ENCODE results near the gene KIF22. TPM values are rescaled to one million over a fixed set of nuclear protein-coding genes. Genes with fewer than 3 reads are reported as not detected.

The KIF22 gene
- total RNA-seq: 10 to 100 TPM in 5 of 6 experiments, 1 to 10 TPM in 1; 9.8 to 27.1 (median 24.7) TPM
- long read RNA-seq, partial matches to known transcripts: 44 of 44 reads
- long read RNA-seq, other reads (novel, unspliced or antisense): 0 of 44 reads

DNA sequence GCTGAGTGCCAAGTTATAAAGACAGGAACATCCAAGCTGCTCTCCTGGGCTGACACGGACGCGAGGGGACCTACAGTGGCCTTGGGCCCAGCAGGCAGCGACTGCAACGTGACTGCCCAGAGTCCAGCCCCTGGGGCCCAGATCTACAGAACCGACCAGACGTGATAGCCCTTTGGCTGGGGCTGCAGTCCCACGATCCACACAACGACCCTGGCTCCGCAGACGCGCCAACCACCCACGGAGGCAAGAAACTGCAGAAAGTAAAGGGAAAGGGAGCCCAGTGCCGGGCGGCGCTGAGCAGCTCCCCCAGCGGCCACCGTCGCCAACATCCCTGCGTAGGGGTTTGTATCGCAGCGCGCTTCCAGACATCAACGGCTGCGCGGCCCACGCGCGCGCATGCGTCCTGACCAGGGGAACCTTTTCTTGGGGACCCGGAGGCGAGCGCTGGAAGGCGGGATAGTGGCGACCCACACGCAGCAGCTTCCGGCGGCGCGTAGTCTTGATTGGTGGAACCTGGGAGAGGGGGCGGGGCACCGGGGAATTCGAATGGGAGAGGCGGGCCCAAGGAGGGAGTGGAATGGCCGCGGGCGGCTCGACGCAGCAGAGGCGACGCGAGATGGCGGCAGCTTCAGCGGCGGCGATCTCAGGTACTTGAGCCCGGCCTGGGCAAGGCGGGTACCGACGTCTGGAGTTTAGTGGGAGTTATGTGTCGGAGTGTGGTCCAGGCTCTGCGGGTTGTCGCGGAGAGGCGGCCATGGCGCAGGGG is at the start of gene KIF22:
Gene KIF22 (plus strand): TSS at position 569 of the 766 bp plus-strand sequence. CDS start 9 bp downstream, at position 578.
- Histone ChIP-seq H3K4me3 (peak within 1 kb of the TSS; percentile 83 to 93 (median 90)), H3K27ac (peak within 1 kb of the TSS; percentile 75 to 89 (median 85)), H3K36me3 (no peaks in the 10 kb centered on the region), H3K9me3 (no peaks in the 10 kb centered on the region), H3K4me1 (peaks cover 0 to 15% (median 4%) of the 10 kb centered on the region in 4 donors), H3K27me3 (no peaks in the 10 kb centered on the region)
- DNase-seq (peak; percentile 99 to 100 (median 99)), ATAC-seq (peak; percentile 97 to 98 (median 98))
- TF ChIP-seq, protein P1, sequence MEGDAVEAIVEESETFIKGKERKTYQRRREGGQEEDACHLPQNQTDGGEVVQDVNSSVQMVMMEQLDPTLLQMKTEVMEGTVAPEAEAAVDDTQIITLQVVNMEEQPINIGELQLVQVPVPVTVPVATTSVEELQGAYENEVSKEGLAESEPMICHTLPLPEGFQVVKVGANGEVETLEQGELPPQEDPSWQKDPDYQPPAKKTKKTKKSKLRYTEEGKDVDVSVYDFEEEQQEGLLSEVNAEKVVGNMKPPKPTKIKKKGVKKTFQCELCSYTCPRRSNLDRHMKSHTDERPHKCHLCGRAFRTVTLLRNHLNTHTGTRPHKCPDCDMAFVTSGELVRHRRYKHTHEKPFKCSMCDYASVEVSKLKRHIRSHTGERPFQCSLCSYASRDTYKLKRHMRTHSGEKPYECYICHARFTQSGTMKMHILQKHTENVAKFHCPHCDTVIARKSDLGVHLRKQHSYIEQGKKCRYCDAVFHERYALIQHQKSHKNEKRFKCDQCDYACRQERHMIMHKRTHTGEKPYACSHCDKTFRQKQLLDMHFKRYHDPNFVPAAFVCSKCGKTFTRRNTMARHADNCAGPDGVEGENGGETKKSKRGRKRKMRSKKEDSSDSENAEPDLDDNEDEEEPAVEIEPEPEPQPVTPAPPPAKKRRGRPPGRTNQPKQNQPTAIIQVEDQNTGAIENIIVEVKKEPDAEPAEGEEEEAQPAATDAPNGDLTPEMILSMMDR (IDR thresholded peaks at IDR 0.05): peak; percentile 75 to 77 (median 76)
- peak; percentile 82 for TF ChIP-seq POLR2A (IDR thresholded peaks at IDR 0.05)
- 0% methylated on average over 33 of the region's 67 CpGs for WGBS (ENCODE audit: insufficient coverage, low coverage, low lambda C conversion rate, missing lambda C conversion rate)
- intact Hi-C loops (cut with DNase I): no loop called here

DNA sequence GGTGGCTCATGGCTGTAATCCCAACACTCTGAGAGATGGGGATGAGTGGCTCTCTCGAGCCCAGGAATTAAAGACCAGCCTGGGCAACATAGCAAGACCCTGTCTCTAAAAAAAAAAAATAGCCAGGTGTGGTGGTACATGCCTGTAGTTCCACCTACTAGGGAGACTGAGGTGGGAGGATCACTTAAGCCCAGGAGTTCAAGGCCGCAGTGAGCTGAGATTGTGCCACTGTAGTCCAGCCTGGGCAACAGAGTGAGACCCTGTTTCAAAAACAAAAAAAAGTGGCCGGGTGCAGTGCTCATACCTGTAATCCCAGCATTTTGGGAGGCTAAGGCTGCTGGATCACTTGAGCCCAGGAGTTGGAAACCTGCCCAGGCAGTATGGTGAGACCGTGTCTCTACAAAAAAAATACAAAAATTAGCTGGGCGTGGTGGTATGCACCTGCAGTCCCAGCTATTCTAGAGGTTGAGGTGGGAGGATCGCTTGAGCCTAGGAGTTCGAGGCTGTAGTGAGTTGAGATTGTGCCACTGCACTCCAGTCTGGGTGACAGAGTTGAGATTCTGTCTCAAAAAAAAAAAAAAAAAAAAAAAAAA is 47.8 kb upstream of the KIF22 start:
- Histone ChIP-seq H3K4me1 (no peaks in the 10 kb centered on the region), H3K9me3 (no peaks in the 10 kb centered on the region), H3K36me3 (no peaks in the 10 kb centered on the region), H3K4me3 (no peak overlapping the region), H3K27ac (no peak overlapping the region), H3K27me3 (no peaks in the 10 kb centered on the region)
- WGBS (ENCODE audit: insufficient coverage, low coverage, low lambda C conversion rate, missing lambda C conversion rate): 77% methylated on average over 6 of the region's 7 CpGs
- DNase-seq: no peak
- intact Hi-C loops (cut with DNase I): no loop called here
- no peak for TF ChIP-seq POLR2A (IDR thresholded peaks at IDR 0.05)
- TF ChIP-seq, protein P1 (IDR thresholded peaks at IDR 0.05): no peak
- no peak for ATAC-seq

DNA sequence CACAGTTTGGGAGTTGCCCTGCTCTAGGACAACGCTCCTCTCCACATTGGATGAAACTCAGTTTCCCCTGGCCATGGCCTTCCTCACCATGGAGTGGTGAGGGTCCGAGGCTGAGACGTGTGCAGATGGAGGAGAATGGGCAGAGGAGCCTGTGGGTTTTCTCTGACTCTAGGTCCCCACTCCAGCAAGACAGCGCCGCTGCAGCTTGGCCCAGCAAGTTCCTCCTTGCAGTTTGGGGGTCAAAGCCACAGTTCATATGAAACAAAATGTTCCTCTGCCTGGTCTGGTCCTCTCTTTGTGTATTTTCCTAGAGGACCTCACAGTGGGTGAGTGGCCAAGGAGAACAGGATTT is 47.1 kb upstream of the KIF22 start:
- TF ChIP-seq, protein P1 (IDR thresholded peaks at IDR 0.05): no peak
- no peak for TF ChIP-seq POLR2A (IDR thresholded peaks at IDR 0.05)
- H3K36me3 ChIP-seq: no peaks in the 10 kb centered on the region
- ATAC-seq (no peak), DNase-seq (no peak)
- H3K27ac ChIP-seq: no peak overlapping the region
- intact Hi-C loops (cut with DNase I): no loop called here
- H3K4me1 ChIP-seq: no peaks in the 10 kb centered on the region
- WGBS (ENCODE audit: insufficient coverage, low coverage, low lambda C conversion rate, missing lambda C conversion rate): no CpG with 5 or more reads among the region's 5 CpGs
- no peak overlapping the region for H3K4me3 ChIP-seq
- H3K9me3 ChIP-seq: no peaks in the 10 kb centered on the region
- no peaks in the 10 kb centered on the region for H3K27me3 ChIP-seq

DNA sequence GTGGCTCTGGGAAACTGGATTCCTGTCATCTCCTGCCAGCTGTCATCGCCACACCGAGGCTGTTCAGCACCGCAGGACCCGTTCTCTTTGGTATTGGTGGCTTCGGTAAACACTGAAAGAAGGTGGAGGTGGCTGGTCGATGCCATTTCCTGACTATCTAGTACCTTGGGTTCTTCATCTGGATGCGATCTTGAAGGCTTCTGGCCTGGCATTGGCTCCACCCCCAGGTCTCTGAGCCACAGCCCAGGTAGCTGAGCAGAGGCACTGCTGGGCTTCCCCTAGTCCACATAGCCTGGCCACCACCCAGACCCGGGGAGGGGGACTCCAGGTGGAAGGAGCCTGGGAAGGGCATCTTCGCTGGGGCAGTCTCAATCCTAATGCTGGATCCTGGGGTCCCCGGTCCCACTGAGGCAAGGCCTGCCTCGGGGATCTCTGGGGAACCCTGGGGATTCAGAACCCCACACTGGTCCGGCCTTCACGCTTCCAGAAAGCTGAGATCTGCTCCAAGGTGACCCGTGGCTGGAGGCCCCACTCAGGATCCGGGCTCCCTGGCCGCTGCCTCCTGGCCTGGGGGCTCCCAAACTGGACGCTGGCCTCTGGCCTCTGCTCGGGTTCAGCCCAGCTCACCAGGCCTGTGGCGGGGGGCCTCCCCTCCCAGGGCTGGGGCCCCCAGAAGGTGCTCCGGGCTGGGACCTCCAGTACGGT is 46.6 kb upstream of the KIF22 start:
- no peaks in the 10 kb centered on the region for H3K9me3 ChIP-seq
- peak in 1 of 4 donors; percentile 28 for ATAC-seq
- H3K4me1 ChIP-seq: no peaks in the 10 kb centered on the region
- intact Hi-C loops (cut with DNase I): no loop called here
- no peaks in the 10 kb centered on the region for H3K27me3 ChIP-seq
- H3K36me3 ChIP-seq: no peaks in the 10 kb centered on the region
- H3K4me3 ChIP-seq: peak overlapping the region in 1 of 3 donors; percentile 33
- no peak overlapping the region for H3K27ac ChIP-seq
- 89% methylated on average over 3 of the region's 21 CpGs for WGBS (ENCODE audit: insufficient coverage, low coverage, low lambda C conversion rate, missing lambda C conversion rate)
- DNase-seq: peak in 1 of 3 donors; percentile 24
- no peak for TF ChIP-seq POLR2A (IDR thresholded peaks at IDR 0.05)
- TF ChIP-seq, protein P1 (IDR thresholded peaks at IDR 0.05): no peak

Measured in right lobe of liver (tissue), 6 donors.